Mesendoderm (in vitro differentiated cells): Measurements from ENCODE around the gene OPRM1.

Source experiments
- DNase-seq: peaks from one replicate; pipeline ENCODE4 v3.0.0; 2013
- H2AK5ac ChIP-seq: 2 replicates; pipeline ENCODE4 v1.6.1; 2013; ENCODE audit warnings: low read length, inconsistent platforms
- H2BK120ac ChIP-seq: 2 replicates; pipeline ENCODE4 v1.6.1; 2013; ENCODE audit warnings: low read depth, mild to moderate bottlenecking, low read length, moderate library complexity, mixed read lengths
- H2BK15ac ChIP-seq: replicated peaks from 2 replicates; pipeline ENCODE4 v1.6.1; 2013; ENCODE audit warnings: low read depth, mild to moderate bottlenecking, moderate library complexity
- H2BK5ac ChIP-seq: 2 replicates; pipeline ENCODE4 v1.6.1; 2013; ENCODE audit warnings: low read length, inconsistent platforms
- H3K18ac ChIP-seq: 2 replicates; pipeline ENCODE4 v1.6.1; 2013; ENCODE audit warnings: mild to moderate bottlenecking, low read length, mixed read lengths
- H3K23ac ChIP-seq: one replicate; pipeline ENCODE4 v1.6.1; 2013; ENCODE audit warnings: low read length
- H3K27ac ChIP-seq: 2 replicates; pipeline ENCODE4 v1.5.1; 2013; ENCODE audit warnings: low read depth, mild to moderate bottlenecking, inconsistent platforms, low read length, moderate library complexity
- H3K27me3 ChIP-seq: 2 replicates; pipeline ENCODE4 v1.6.1; 2013; ENCODE audit warnings: low read length, control low read depth, mild to moderate bottlenecking, inconsistent platforms; ENCODE audit not compliant: insufficient read depth, poor library complexity
- H3K36me3 ChIP-seq: 2 replicates; pipeline ENCODE4 v1.6.1; 2013; ENCODE audit warnings: low read length, inconsistent platforms; ENCODE audit not compliant: control insufficient read depth, insufficient read depth
- H3K4ac ChIP-seq: one replicate; pipeline ENCODE4 v1.6.1; 2013; ENCODE audit warnings: low read depth, mild to moderate bottlenecking, low read length, moderate library complexity
- H3K4me1 ChIP-seq: 2 replicates; pipeline ENCODE4 v1.6.1; 2013; ENCODE audit warnings: low read depth, low read length, inconsistent platforms; ENCODE audit not compliant: control insufficient read depth
- H3K4me2 ChIP-seq: 2 replicates; pipeline ENCODE4 v1.6.1; 2013; ENCODE audit warnings: low read length
- H3K4me3 ChIP-seq: 2 replicates; pipeline ENCODE4 v1.5.1; 2013; ENCODE audit warnings: mild to moderate bottlenecking, low read length
- H3K56ac ChIP-seq: one replicate; pipeline ENCODE4 v1.6.1; 2013; ENCODE audit warnings: low read length
- H3K79me1 ChIP-seq: 2 replicates; pipeline ENCODE4 v1.6.1; 2013; ENCODE audit warnings: low read length, inconsistent platforms
- H3K79me2 ChIP-seq: 2 replicates; pipeline ENCODE4 v1.6.1; 2013; ENCODE audit warnings: mild to moderate bottlenecking, low read length; ENCODE audit not compliant: control insufficient read depth, insufficient read depth
- H3K9ac ChIP-seq: 2 replicates; pipeline ENCODE4 v1.6.1; 2013; ENCODE audit warnings: low read length, inconsistent platforms
- H4K5ac ChIP-seq: one replicate; pipeline ENCODE4 v1.6.1; 2013; ENCODE audit warnings: low read length
- H4K8ac ChIP-seq: one replicate; pipeline ENCODE4 v1.6.1; 2013; ENCODE audit warnings: low read depth, mild to moderate bottlenecking, control low read depth, low read length, moderate library complexity
- WGBS: extraction: QIAGEN DNeasy Blood & Tissue Kit; methylation state at CpG from one replicate; pipeline ENCODE4 v1.1.7; 2013; ENCODE audit warnings: low lambda C conversion rate, missing lambda C conversion rate; ENCODE audit not compliant: insufficient coverage; ENCODE audit errors: extremely low coverage; 5-methylcytosine and 5-hydroxymethylcytosine counted together

The OPRM1 gene

DNA sequence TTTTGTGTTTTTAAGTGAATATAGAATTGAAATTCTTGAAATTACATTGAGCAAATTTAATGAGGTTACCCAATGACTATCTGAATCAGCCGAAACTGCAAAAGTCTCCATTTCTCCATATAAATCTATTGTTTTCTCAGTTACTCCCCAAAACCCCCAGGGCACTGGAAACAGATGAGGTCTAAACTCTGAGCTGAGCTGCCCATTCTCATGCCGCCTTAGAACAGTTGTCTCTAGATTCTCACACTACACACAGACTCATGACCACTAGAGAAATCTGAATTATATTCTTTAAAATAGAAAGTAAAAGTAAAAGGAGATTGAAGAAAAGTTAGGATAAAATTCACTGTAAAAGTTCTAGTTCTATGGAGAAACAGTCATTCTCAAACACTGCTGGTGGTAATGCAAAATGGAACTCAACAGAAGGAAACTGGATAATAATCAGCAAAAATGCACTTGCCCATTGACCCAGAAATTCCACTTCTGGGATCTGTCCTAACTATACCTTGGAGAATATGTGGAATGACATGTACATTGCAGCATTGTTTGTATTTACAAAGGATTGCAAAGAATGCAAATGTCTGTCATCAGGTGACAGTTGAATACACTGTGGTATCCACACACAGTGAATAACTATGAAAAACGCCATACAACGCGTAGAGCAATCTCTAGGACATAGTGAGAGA is 192.0 kb downstream of the OPRM1 start:
- H3K27ac ChIP-seq: no peak overlapping the region
- H2BK15ac ChIP-seq: no peak overlapping the region
- H3K4ac ChIP-seq: no peak overlapping the region
- no peak for DNase-seq
- no peaks in the 10 kb centered on the region for H3K79me2 ChIP-seq
- no peaks in the 10 kb centered on the region for H3K4me1 ChIP-seq
- H3K23ac ChIP-seq: no peak overlapping the region
- H3K9ac ChIP-seq: no peak overlapping the region
- no peak overlapping the region for H3K18ac ChIP-seq
- no peaks in the 10 kb centered on the region for H3K79me1 ChIP-seq
- no peak overlapping the region for H2AK5ac ChIP-seq
- no peaks in the 10 kb centered on the region for H3K27me3 ChIP-seq
- H3K4me2 ChIP-seq: no peak overlapping the region
- H3K4me3 ChIP-seq: no peak overlapping the region
- no CpG with 5 or more reads among the region's 5 CpGs for WGBS
- H2BK5ac ChIP-seq: no peak overlapping the region
- no peaks in the 10 kb centered on the region for H3K36me3 ChIP-seq
- no peak overlapping the region for H2BK120ac ChIP-seq
- H4K5ac ChIP-seq: no peak overlapping the region
- H4K8ac ChIP-seq: no peak overlapping the region
- H3K56ac ChIP-seq: no peak overlapping the region

DNA sequence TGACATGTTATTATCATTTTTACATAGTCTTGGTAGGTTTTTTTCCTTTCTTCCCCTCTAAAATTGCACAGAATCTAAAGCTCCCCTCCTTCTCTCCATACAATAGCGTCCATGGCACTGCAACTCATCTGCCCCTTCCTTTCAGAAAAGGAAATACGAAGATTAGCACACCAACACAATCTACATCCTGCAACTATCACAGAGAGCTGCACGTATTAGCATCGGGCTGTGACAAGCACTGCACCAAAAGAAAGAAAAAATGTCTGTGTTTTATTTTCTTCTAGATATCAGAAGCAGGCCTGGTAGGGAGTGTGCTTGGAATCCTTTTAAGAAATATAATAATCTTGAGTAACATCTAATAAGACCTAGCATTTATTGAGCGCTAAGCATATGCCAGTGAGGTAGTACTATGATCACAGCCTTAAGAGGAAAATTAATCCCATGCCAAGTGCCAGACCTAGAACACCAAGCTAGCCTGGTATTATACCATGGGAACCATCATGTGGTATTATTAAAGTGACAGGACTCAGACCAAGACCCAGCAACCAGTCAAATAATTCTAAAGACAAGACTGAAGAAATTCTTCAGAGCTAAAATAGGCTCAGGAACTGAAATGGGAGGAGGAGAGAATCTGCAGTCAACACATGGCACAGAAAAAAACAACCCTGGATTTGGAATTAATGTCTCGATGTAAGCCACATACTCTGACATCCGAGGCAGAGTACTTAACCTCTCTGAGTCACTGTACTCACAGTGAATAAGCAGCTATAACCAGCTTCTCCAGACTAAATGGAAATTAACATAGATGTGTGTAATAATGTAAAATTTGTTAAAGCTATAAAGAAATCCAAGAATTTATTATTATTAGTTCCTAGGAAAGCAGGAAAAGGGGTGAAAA is 193.2 kb downstream of the OPRM1 start:
- no peaks in the 10 kb centered on the region for H3K4me1 ChIP-seq
- WGBS: no CpG with 5 or more reads among the region's 7 CpGs

DNA sequence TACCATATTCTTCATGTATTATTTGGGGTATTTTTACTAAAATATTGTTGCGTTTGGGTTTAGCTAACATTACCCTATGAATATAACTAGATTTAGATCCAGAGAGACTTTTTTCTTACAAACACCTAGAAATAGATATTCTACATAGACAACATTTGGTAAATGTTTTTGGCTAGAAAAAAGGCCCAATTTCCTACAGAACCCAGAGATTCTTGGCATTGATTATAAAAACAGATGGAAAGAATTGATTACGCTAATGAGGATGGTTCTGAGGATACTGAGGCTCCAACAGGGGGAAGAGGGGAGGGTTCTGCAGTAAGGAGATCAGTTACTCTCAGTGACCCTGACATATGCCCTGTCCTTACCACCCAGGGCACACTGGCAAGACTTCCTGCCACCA is 194.3 kb downstream of the OPRM1 start:
- H2BK15ac ChIP-seq: no peak overlapping the region
- DNase-seq: no peak
- no peak overlapping the region for H3K4me3 ChIP-seq
- H3K79me1 ChIP-seq: no peaks in the 10 kb centered on the region
- H3K56ac ChIP-seq: no peak overlapping the region
- no peaks in the 10 kb centered on the region for H3K79me2 ChIP-seq
- H3K27ac ChIP-seq: no peak overlapping the region
- H4K5ac ChIP-seq: no peak overlapping the region
- no peaks in the 10 kb centered on the region for H3K27me3 ChIP-seq
- H2AK5ac ChIP-seq: no peak overlapping the region
- no peak overlapping the region for H3K4me2 ChIP-seq
- no peak overlapping the region for H2BK5ac ChIP-seq
- H3K4me1 ChIP-seq: no peaks in the 10 kb centered on the region
- H3K9ac ChIP-seq: no peak overlapping the region
- WGBS: no CpG with 5 or more reads among the region's 2 CpGs
- no peak overlapping the region for H3K18ac ChIP-seq
- H3K4ac ChIP-seq: no peak overlapping the region
- no peak overlapping the region for H3K23ac ChIP-seq
- H2BK120ac ChIP-seq: no peak overlapping the region
- H4K8ac ChIP-seq: no peak overlapping the region
- no peaks in the 10 kb centered on the region for H3K36me3 ChIP-seq

More for the DNA sequence above, 193.2 kb downstream of the OPRM1 start:
- H3K79me2 ChIP-seq: no peaks in the 10 kb centered on the region
- no peak overlapping the region for H4K8ac ChIP-seq
- no peak overlapping the region for H4K5ac ChIP-seq
- no peak overlapping the region for H3K4ac ChIP-seq
- H3K27ac ChIP-seq: no peak overlapping the region
- DNase-seq: no peak
- no peak overlapping the region for H3K18ac ChIP-seq
- H3K79me1 ChIP-seq: no peaks in the 10 kb centered on the region
- no peak overlapping the region for H2BK120ac ChIP-seq
- H3K36me3 ChIP-seq: no peaks in the 10 kb centered on the region
- no peak overlapping the region for H2BK5ac ChIP-seq
- H3K4me3 ChIP-seq: no peak overlapping the region
- H2AK5ac ChIP-seq: no peak overlapping the region
- H3K56ac ChIP-seq: no peak overlapping the region
- H3K23ac ChIP-seq: no peak overlapping the region
- H2BK15ac ChIP-seq: peak overlapping the region; percentile 57
- no peak overlapping the region for H3K4me2 ChIP-seq
- H3K9ac ChIP-seq: no peak overlapping the region
- H3K27me3 ChIP-seq: no peaks in the 10 kb centered on the region

- H3K36me3 ChIP-seq: no peaks in the 10 kb centered on the region
These were observed 195.2 kb downstream of the OPRM1 start for GRCh38 chr6:154234019-154234772.

DNA sequence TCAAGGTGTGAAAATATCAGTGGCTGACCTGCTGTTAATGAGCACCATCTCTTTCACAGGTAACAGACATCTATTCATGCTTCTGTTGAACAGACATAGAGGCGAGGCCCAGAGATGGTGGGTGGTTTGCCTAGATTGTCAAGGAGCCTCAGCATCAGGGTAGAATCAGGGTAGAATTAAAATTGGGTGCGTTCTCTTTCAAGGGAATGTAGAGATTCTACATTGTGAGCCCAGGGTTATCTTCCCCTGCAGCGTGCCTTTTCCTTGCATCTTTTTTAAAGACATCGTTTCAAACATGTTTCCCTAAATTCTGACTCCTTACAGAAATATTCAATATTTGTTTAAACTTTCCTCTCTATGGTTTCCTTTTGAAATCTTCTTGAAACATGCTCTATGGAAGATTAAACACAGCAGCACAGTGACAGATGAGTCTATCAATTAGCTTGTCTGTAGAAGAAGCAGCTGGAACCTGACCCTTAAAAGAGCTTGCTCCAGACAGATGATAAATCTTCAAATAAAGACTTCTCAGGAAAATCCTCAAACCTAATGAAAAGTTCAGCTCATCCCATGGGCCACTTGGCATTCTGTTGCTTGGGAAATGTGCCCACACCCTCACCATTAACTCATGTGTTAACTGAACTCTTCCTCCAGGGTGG is 197.7 kb downstream of the OPRM1 start:
- Histone ChIP-seq H4K8ac (no peak overlapping the region), H2AK5ac (no peak overlapping the region), H2BK120ac (no peak overlapping the region), H3K4me3 (no peak overlapping the region), H2BK15ac (no peak overlapping the region), H3K27me3 (no peaks in the 10 kb centered on the region), H4K5ac (no peak overlapping the region), H3K23ac (no peak overlapping the region), H3K4me2 (no peak overlapping the region), H2BK5ac (no peak overlapping the region), H3K79me2 (no peaks in the 10 kb centered on the region), H3K79me1 (no peaks in the 10 kb centered on the region), H3K4me1 (no peaks in the 10 kb centered on the region), H3K36me3 (no peaks in the 10 kb centered on the region), H3K9ac (no peak overlapping the region), H3K4ac (no peak overlapping the region), H3K27ac (no peak overlapping the region), H3K18ac (no peak overlapping the region), H3K56ac (no peak overlapping the region)
- DNase-seq: no peak
- WGBS: no CpG with 5 or more reads among the region's 4 CpGs

More at GRCh38 chr6:154234019-154234772, 195.2 kb downstream of the OPRM1 start:
- Histone ChIP-seq H3K27ac (no peak overlapping the region), H3K23ac (no peak overlapping the region), H3K4ac (no peak overlapping the region), H3K56ac (no peak overlapping the region), H2BK120ac (no peak overlapping the region), H3K27me3 (no peaks in the 10 kb centered on the region), H3K4me2 (no peak overlapping the region), H3K9ac (no peak overlapping the region), H2BK15ac (no peak overlapping the region), H3K4me3 (no peak overlapping the region), H3K4me1 (no peaks in the 10 kb centered on the region), H3K18ac (no peak overlapping the region), H4K8ac (no peak overlapping the region), H3K79me1 (no peaks in the 10 kb centered on the region), H3K79me2 (no peaks in the 10 kb centered on the region), H2AK5ac (no peak overlapping the region), H2BK5ac (no peak overlapping the region), H4K5ac (no peak overlapping the region)
- WGBS: no CpG with 5 or more reads among the region's 4 CpGs
- no peak for DNase-seq
